GM12878 (cell line): ENCODE measurements around the gene NELL1. TPM values are rescaled to one million over a fixed set of nuclear protein-coding genes. Genes with fewer than 3 reads are reported as not detected.

Source experiments
- ATAC-seq: fragments of 200-7000 bp; cut with Tn5 transposase; 3 replicates; pipeline ENCODE4 v1.9.1; 2020; ENCODE audit warnings: mild to moderate bottlenecking, moderate library complexity
- BruUV-seq: library from RNA; stranded (reverse); fragments of 400-500 nt; replicated peaks from 2 replicates; lab custom pipeline; 2021; lab: Mats Ljungman, UMichigan
- CTCF ChIA-PET: fragments of 300-600 bp; sonication (Branson Sonifier 250); formaldehyde crosslinking; extraction: SDS; loops from one replicate; lab custom pipeline; 2021; ENCODE audit warnings: inconsistent platforms; lab: Yijun Ruan, JAX
- POLR2A ChIA-PET: fragments of 350-600 bp; formaldehyde crosslinking; extraction: SDS; loops from one replicate; lab custom pipeline; 2021; ENCODE audit warnings: inconsistent platforms; lab: Charles Lee
- RAD21 ChIA-PET: fragments of 300-600 bp; sonication (Branson Sonifier 250); formaldehyde crosslinking; loops from one replicate; lab custom pipeline; 2023; ENCODE audit warnings: antibody characterized with exemption; ENCODE audit not compliant: unreplicated experiment; lab: Charles Lee
- SMC1A ChIA-PET: fragments of 300-600 bp; sonication (Branson Sonifier 250); formaldehyde crosslinking; loops from one replicate; lab custom pipeline; 2023; ENCODE audit not compliant: unreplicated experiment, uncharacterized antibody; lab: Charles Lee
- DNase-seq: peaks from one replicate; pipeline ENCODE4 v3.0.0-alpha.2; 2011; ENCODE audit warnings: low read depth, low spot score
- FAIRE-seq: peaks from 3 replicates; lab custom pipeline; 2011; peaks lifted over from hg19 to GRCh38; lab: Jason Lieb, UNC
- H2AFZ ChIP-seq: 2 replicates; pipeline ENCODE4 v1.6.0; 2011; ENCODE audit warnings: low read depth, low read length, control low read depth; ENCODE audit not compliant: control insufficient read depth
- H3K27ac ChIP-seq: 2 replicates; pipeline ENCODE4 v1.5.1; 2011; ENCODE audit warnings: control low read depth; ENCODE audit not compliant: control insufficient read depth, insufficient read depth
- H3K27me3 ChIP-seq, 2 experiments: replicated peaks in 1 of 2; 2 replicates each; pipeline versions ENCODE4 v1.6.0 to v1.6.1; 2011; ENCODE audit warnings: low read length in 1 of 2; ENCODE audit not compliant: control insufficient read depth in 2 of 2, insufficient read depth in 2 of 2
- H3K36me3 ChIP-seq, 2 experiments: 2 replicates each; pipeline ENCODE4 v1.5.1; 2011; ENCODE audit warnings: low read length in 1 of 2; ENCODE audit not compliant: control insufficient read depth in 2 of 2, insufficient read depth in 2 of 2
- H3K4me1 ChIP-seq: 2 replicates; pipeline ENCODE4 v1.6.1; 2011; ENCODE audit warnings: mild to moderate bottlenecking, low read length, moderate library complexity, mixed read lengths; ENCODE audit not compliant: control insufficient read depth, insufficient read depth
- H3K4me2 ChIP-seq: 2 replicates; pipeline ENCODE4 v1.6.0; 2011; ENCODE audit warnings: control low read depth; ENCODE audit not compliant: control insufficient read depth, insufficient read depth
- H3K4me3 ChIP-seq: fragments of 200-600 bp; sonication (generic); 2 replicates; pipeline ENCODE4 v1.5.1; 2016
- H3K79me2 ChIP-seq: 2 replicates; pipeline ENCODE4 v1.6.0; 2011; ENCODE audit warnings: low read length; ENCODE audit not compliant: control insufficient read depth, insufficient read depth
- H3K9ac ChIP-seq: 2 replicates; pipeline ENCODE4 v1.8.0; 2011; ENCODE audit warnings: low read length, control low read depth, mixed read lengths; ENCODE audit not compliant: control insufficient read depth, insufficient read depth
- H3K9me3 ChIP-seq: replicated peaks from 3 replicates; pipeline ENCODE4 v1.5.1; 2011; ENCODE audit warnings: mild to moderate bottlenecking, low read length; ENCODE audit not compliant: control insufficient read depth, insufficient read depth
- H4K20me1 ChIP-seq: 2 replicates; pipeline ENCODE4 v1.6.0; 2011; ENCODE audit not compliant: control insufficient read depth, insufficient read depth
- CHD4 ChIP-seq: fragments of 200-600 bp; sonication (generic); IDR thresholded peaks from 2 replicates; pipeline ENCODE4 v1.6.1; 2016; ENCODE audit warnings: mild to moderate bottlenecking
- GATAD2B ChIP-seq: fragments of 450-650 bp; conservative IDR thresholded peaks from 2 replicates; pipeline ENCODE4 v1.6.1; 2017; ENCODE audit warnings: low read depth, mild to moderate bottlenecking, moderate library complexity
- HDAC6 ChIP-seq: fragments of 200-600 bp; sonication (generic); IDR thresholded peaks from one replicate; pipeline ENCODE4 v1.8.0; 2017; ENCODE audit warnings: antibody characterized with exemption; ENCODE audit not compliant: unreplicated experiment
- HDGF ChIP-seq: fragments of 450-650 bp; IDR thresholded peaks from 2 replicates; pipeline ENCODE4 v1.6.1; 2016; ENCODE audit warnings: antibody characterized with exemption
- IRF3 ChIP-seq: fragments of 450-650 bp; IDR thresholded peaks from 2 replicates; pipeline ENCODE4 v1.6.1; 2014; ENCODE audit warnings: mild to moderate bottlenecking
- NRF1 ChIP-seq: conservative IDR thresholded peaks from 2 replicates; pipeline ENCODE4 v1.6.1; 2011; ENCODE audit warnings: mild to moderate bottlenecking, low read depth, low read length, improper control_type of control experiment
- PML ChIP-seq: IDR thresholded peaks from 2 replicates; pipeline ENCODE4 v1.6.1; 2012; ENCODE audit warnings: low read length, inconsistent platforms
- RBBP5 ChIP-seq: fragments of 200-600 bp; sonication (generic); conservative IDR thresholded peaks from 2 replicates; pipeline ENCODE4 v1.6.1; 2016
- RCOR1 ChIP-seq: conservative IDR thresholded peaks from 2 replicates; pipeline ENCODE4 v1.6.1; 2012; ENCODE audit warnings: low read depth, low read length, improper control_type of control experiment
- RELA ChIP-seq: fragments of 450-650 bp; IDR thresholded peaks from 2 replicates; pipeline ENCODE4 v1.8.0; 2014; ENCODE audit warnings: borderline replicate concordance; ENCODE audit not compliant: partially characterized antibody
- RUNX3 ChIP-seq: IDR thresholded peaks from 2 replicates; pipeline ENCODE4 v1.6.1; 2012; ENCODE audit warnings: low read length, inconsistent platforms
- SIX5 ChIP-seq: IDR thresholded peaks from 2 replicates; pipeline ENCODE4 v1.6.1; 2011; ENCODE audit warnings: mild to moderate bottlenecking, low read depth, low read length, moderate library complexity; ENCODE audit not compliant: severe bottlenecking
- SMC3 ChIP-seq: IDR thresholded peaks from 2 replicates; pipeline ENCODE4 v1.6.1; 2011; ENCODE audit warnings: low read length, improper control_type of control experiment, borderline replicate concordance
- SP1 ChIP-seq: IDR thresholded peaks from one replicate; pipeline ENCODE4 v1.6.1; 2011; ENCODE audit warnings: low read depth, low read length
- SRF ChIP-seq, 2 experiments: IDR thresholded peaks; 2 replicates each; pipeline ENCODE4 v1.6.1; 2011; ENCODE audit warnings: low read depth in 2 of 2, low read length in 2 of 2, mild to moderate bottlenecking in 1 of 2, moderate library complexity in 1 of 2
- TARDBP ChIP-seq: IDR thresholded peaks from 2 replicates; pipeline ENCODE4 v1.6.1; 2016; ENCODE audit warnings: borderline replicate concordance
- TCF12 ChIP-seq: IDR thresholded peaks from 2 replicates; pipeline ENCODE4 v1.6.1; 2011; ENCODE audit warnings: low read depth, mild to moderate bottlenecking, low read length
- ZNF207 ChIP-seq: fragments of 450-650 bp; IDR thresholded peaks from 2 replicates; pipeline ENCODE4 v1.6.1; 2014; ENCODE audit warnings: antibody characterized with exemption, mild to moderate bottlenecking, borderline replicate concordance
- WGBS: methylation state at CpG from one replicate; pipeline ENCODE4 v1.1.6; 2016; ENCODE audit warnings: low lambda C conversion rate; ENCODE audit not compliant: insufficient replicate concordance, insufficient coverage; ENCODE audit errors: missing lambda C conversion rate; 5-methylcytosine and 5-hydroxymethylcytosine counted together
- in situ Hi-C: fragments of 300-500 bp; cut with MboI; formaldehyde crosslinking; loops from 9 replicates; pipeline ENCODE4 v1.14.3; 2018; ENCODE audit warnings: mixed read lengths
- intact Hi-C: fragments of 100-400 bp; cut with micrococcal nuclease; formaldehyde crosslinking; loops from one replicate; pipeline ENCODE4 v1.14.2; 2022; ENCODE audit not compliant: unreplicated experiment
- polyA plus RNA-seq, 11 experiments: library from polyadenylated mRNA; depleted of rRNA in 4 of 11; unstranded in 6 of 11; stranded (reverse) in 5 of 11; fragments of >200 nt; fragmentation: Nextera tagmentation in 4 of 11; fragmentation: Illumina TruSeq in 1 of 11; extraction: Ambion mirVana in 4 of 11; extraction: Trizol in 1 of 11; gene quantifications; 1 replicate in 1 of 11; 2 replicates in 10 of 11; pipeline versions ENCODE4 v1.2.1 to v1.2.3, GENCODE V29; 2011 to 2016; ENCODE audit warnings: inconsistent platforms in 2 of 11, missing spikeins in 2 of 11, low read depth in 1 of 11
- total RNA-seq, 4 experiments: library from RNA; depleted of rRNA in 3 of 4; stranded (reverse); fragments of >200 nt in 3 of 4; fragmentation: Illumina TruSeq in 1 of 4; extraction: Trizol in 1 of 4; gene quantifications; 2 replicates each; pipeline versions ENCODE4 v1.2.1 to v1.2.3, GENCODE V29; 2013 to 2021
- TF ChIP-seq, protein P1 (sequence below): fragments of 450-650 bp; IDR thresholded peaks from 2 replicates; pipeline ENCODE4 v1.6.1; 2016; ENCODE audit warnings: mild to moderate bottlenecking

NELL1 gene
- total and polyA plus RNA-seq, 10 of the 15 experiments (the other 5 are each of a cell fraction or from before 2014, with no cell fraction given): 0.02 to 0.12 TPM; not detected in 8

GRCh38 chr11:21254790-21255189 lies 585.4 kb downstream of the NELL1 start:
- no peak overlapping the region for H3K9ac ChIP-seq
- DNase-seq (no peak), ATAC-seq (no peak), FAIRE-seq (no peak)
- SMC1A ChIA-PET: interaction anchor here (1.3 kb wide), 1 partner anchor 10 kb away, joined by 4 read pairs; no protein-coding TSS in a partner anchor
- no peak overlapping the region for H3K4me3 ChIP-seq
- H3K79me2 ChIP-seq: no peaks in the 10 kb centered on the region
- RAD21 ChIA-PET: interaction anchor here (0.7 kb wide), 1 partner anchor 69 kb away, joined by 3 read pairs; no protein-coding TSS in a partner anchor
- BruUV-seq: no TSS peak
- no peaks in the 10 kb centered on the region for H3K36me3 ChIP-seq
- in situ Hi-C loops: no loop called here
- no peak for TF ChIP-seq SP1
- no peak for TF ChIP-seq RBBP5
- no peak for TF ChIP-seq HDGF
- no peak for TF ChIP-seq SMC3
- TF ChIP-seq TARDBP: no peak
- no peak for TF ChIP-seq SIX5
- TF ChIP-seq NRF1: no peak
- TF ChIP-seq, all 136 proteins: peak for 0
- H3K27ac ChIP-seq: no peak overlapping the region
- no peaks in the 10 kb centered on the region for H3K4me1 ChIP-seq
- ChIA-PET CTCF (no interaction called here), POLR2A (no interaction called here)
- no peaks in the 10 kb centered on the region; the same call in 2 of the 3 replicates for H3K9me3 ChIP-seq
- 43% methylated on average over 3 of the region's 3 CpGs for WGBS
- intact Hi-C loops: no loop called here
- H3K27me3 ChIP-seq: no peaks in the 10 kb centered on the region
- H2AFZ ChIP-seq: no peak overlapping the region
- H4K20me1 ChIP-seq: no peaks in the 10 kb centered on the region
- no peak overlapping the region for H3K4me2 ChIP-seq

DNA sequence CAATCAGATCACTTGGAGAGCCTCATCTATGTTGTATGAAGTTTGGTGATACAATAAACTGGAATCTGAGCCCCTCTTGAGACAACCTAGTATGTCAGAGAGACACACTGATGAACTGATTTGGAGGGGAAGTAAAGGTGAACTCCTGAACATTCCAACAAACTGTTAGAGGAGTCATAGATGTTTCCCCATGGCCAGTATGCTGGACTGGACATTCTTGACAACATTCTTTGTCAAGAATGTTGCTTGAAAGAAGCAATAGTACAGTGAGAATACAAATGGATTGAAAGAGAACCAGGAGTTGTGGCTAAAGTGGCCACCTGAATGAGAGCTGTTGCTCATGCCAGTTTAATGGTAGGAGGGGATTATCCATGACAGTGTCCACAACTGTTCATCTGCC lies 588.1 kb downstream of the NELL1 start:
- BruUV-seq: no TSS peak
- H3K9ac ChIP-seq: no peak overlapping the region
- no peaks in the 10 kb centered on the region for H3K79me2 ChIP-seq
- CTCF ChIA-PET: interaction anchor here (1.0 kb wide), 2 partner anchors 9 to 254 kb away, joined by 3 to 4 read pairs; no protein-coding TSS in a partner anchor
- no peaks in the 10 kb centered on the region for H3K27me3 ChIP-seq
- POLR2A ChIA-PET: no interaction called here
- H3K4me3 ChIP-seq: no peak overlapping the region
- RAD21 ChIA-PET: no interaction called here
- no peak overlapping the region for H2AFZ ChIP-seq
- in situ Hi-C loops: no loop called here
- intact Hi-C loops: no loop called here
- FAIRE-seq (no peak), ATAC-seq (no peak), DNase-seq (no peak)
- no peaks in the 10 kb centered on the region for H3K9me3 ChIP-seq
- no peak overlapping the region for H3K27ac ChIP-seq
- no peak overlapping the region for H3K4me2 ChIP-seq
- H4K20me1 ChIP-seq: no peaks in the 10 kb centered on the region
- SMC1A ChIA-PET: no interaction called here
- H3K36me3 ChIP-seq: no peaks in the 10 kb centered on the region
- no peaks in the 10 kb centered on the region for H3K4me1 ChIP-seq
- no peak for TF ChIP-seq RCOR1
- TF ChIP-seq RELA: no peak
- TF ChIP-seq IRF3: no peak
- no peak for TF ChIP-seq RUNX3
- TF ChIP-seq ZNF207: no peak
- no peak for TF ChIP-seq GATAD2B
- TF ChIP-seq HDAC6: no peak
- TF ChIP-seq, protein P1, sequence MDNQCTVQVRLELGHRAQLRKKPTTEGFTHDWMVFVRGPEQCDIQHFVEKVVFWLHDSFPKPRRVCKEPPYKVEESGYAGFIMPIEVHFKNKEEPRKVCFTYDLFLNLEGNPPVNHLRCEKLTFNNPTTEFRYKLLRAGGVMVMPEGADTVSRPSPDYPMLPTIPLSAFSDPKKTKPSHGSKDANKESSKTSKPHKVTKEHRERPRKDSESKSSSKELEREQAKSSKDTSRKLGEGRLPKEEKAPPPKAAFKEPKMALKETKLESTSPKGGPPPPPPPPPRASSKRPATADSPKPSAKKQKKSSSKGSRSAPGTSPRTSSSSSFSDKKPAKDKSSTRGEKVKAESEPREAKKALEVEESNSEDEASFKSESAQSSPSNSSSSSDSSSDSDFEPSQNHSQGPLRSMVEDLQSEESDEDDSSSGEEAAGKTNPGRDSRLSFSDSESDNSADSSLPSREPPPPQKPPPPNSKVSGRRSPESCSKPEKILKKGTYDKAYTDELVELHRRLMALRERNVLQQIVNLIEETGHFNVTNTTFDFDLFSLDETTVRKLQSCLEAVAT: no peak
- TF ChIP-seq SRF (IDR thresholded peaks at IDR 0.05; ENCODE audit: low read depth in 2 of 2, low read length in 2 of 2): no peak
- no peak for TF ChIP-seq TCF12
- TF ChIP-seq PML: no peak
- TF ChIP-seq CHD4: no peak
- no peak for TF ChIP-seq SP1
- no peak for TF ChIP-seq SMC3
